Hepatocyte (in vitro differentiated cells): Measurements from ENCODE around the gene ACAT2.

Experiments
- CTCF ChIP-seq: fragments of 200-600 bp; sonication (generic); IDR thresholded peaks from 2 replicates; pipeline ENCODE4 v1.5.1; 2016; ENCODE audit warnings: antibody characterized with exemption, mild to moderate bottlenecking; ENCODE audit not compliant: poor library complexity
- EZH2 ChIP-seq: fragments of 200-600 bp; sonication (generic); IDR thresholded peaks from 2 replicates; pipeline ENCODE4 v1.6.1; 2016; ENCODE audit warnings: antibody characterized with exemption, mild to moderate bottlenecking, borderline replicate concordance

- no peak for TF ChIP-seq CTCF
- TF ChIP-seq EZH2: no peak
Measured at GRCh38 chr6:159718634-159719033, 43.2 kb upstream of the ACAT2 start.
